ENCODE data around the gene TTLL6. TPM values are rescaled to one million over a fixed set of nuclear protein-coding genes. Genes with fewer than 3 reads are reported as not detected.
A peak's percentile ranks its signal among the peaks of the same experiment; 100 is the strongest.

TTLL6 gene
- total RNA-seq, 4 donors from 2014 or later: 1.1 to 7.5 (median 1.5) TPM; not detected in 1

- no peak for TF ChIP-seq POLR2A (IDR thresholded peaks at IDR 0.05)
- TF ChIP-seq, protein P1, sequence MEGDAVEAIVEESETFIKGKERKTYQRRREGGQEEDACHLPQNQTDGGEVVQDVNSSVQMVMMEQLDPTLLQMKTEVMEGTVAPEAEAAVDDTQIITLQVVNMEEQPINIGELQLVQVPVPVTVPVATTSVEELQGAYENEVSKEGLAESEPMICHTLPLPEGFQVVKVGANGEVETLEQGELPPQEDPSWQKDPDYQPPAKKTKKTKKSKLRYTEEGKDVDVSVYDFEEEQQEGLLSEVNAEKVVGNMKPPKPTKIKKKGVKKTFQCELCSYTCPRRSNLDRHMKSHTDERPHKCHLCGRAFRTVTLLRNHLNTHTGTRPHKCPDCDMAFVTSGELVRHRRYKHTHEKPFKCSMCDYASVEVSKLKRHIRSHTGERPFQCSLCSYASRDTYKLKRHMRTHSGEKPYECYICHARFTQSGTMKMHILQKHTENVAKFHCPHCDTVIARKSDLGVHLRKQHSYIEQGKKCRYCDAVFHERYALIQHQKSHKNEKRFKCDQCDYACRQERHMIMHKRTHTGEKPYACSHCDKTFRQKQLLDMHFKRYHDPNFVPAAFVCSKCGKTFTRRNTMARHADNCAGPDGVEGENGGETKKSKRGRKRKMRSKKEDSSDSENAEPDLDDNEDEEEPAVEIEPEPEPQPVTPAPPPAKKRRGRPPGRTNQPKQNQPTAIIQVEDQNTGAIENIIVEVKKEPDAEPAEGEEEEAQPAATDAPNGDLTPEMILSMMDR (IDR thresholded peaks at IDR 0.05): no peak
- DNase-seq: no peak
- peaks cover 0 to 42% (median 17%) of the 10 kb centered on the region in 4 donors for H3K4me1 ChIP-seq
- H3K27ac ChIP-seq: no peak overlapping the region
- H3K9me3 ChIP-seq: no peaks in the 10 kb centered on the region
- no peak overlapping the region for H3K4me3 ChIP-seq
- no peaks in the 10 kb centered on the region for H3K36me3 ChIP-seq
- peaks cover 0 to 84% of the 10 kb centered on the region in 2 donors for H3K27me3 ChIP-seq
These were observed 90.1 kb downstream of the TTLL6 start for GRCh38 chr17:48726916-48727286.

DNA sequence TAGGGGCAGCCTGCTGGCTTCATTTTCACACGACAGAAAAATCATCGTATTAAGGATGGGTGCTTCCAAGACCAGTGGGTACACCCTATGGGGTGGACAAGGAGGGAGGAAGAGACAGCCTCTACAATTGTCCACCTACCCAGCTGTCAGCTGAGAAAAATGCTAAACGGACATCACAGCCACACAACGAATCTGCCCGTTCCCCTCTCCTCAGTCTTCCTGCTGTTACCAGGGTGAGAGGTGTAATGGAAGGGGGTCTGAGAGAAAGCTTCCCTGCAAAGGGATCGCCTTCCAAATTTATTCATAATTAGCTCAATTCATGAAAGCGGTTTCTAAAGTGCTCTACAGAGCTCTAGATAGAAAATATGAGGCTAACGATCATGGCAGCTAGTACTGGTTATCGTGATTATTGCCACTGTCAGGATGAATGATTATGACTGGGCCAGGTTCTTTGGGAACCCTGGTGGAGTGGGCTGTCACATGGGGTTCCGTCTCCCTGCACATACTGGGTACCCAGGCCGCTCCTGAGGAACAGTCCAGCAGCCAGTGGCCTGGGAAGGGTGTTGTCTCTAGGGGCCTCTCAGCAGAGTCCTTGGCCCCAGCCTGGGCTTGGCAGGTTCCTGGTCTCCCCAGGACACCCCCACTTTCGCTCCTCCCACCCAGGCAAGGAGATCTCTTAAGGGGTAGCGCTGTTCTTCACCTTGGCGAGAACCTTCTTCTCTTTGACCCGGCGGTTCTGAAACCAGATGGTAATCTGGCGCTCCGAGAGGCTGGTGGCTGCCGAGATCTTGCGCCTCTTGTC, 90.7 kb downstream of the TTLL6 start:
- TF ChIP-seq POLR2A (IDR thresholded peaks at IDR 0.05): no peak
- H3K4me1 ChIP-seq: peaks cover 0 to 42% (median 17%) of the 10 kb centered on the region in 4 donors
- no peak for DNase-seq
- H3K4me3 ChIP-seq: no peak overlapping the region
- H3K9me3 ChIP-seq: no peaks in the 10 kb centered on the region
- H3K27me3 ChIP-seq: peaks cover 0 to 89% of the 10 kb centered on the region in 2 donors
- H3K36me3 ChIP-seq: no peaks in the 10 kb centered on the region
- no peak overlapping the region for H3K27ac ChIP-seq

- Histone ChIP-seq H3K4me3 (peak overlapping the region in 2 of 4 donors; percentile 0 to 23), H3K27me3 (peaks cover 0 to 90% of the 10 kb centered on the region in 2 donors), H3K36me3 (no peaks in the 10 kb centered on the region), H3K9me3 (no peaks in the 10 kb centered on the region), H3K4me1 (peaks cover 0 to 42% (median 17%) of the 10 kb centered on the region in 4 donors), H3K27ac (no peak overlapping the region)
- DNase-seq: peak in 1 of 3 donors; percentile 52
- TF ChIP-seq, protein P1 (IDR thresholded peaks at IDR 0.05): no peak
- TF ChIP-seq POLR2A (IDR thresholded peaks at IDR 0.05): no peak
These were observed 91.6 kb downstream of the TTLL6 start for GRCh38 chr17:48725288-48726064.

GRCh38 chr17:48725004-48725287, 92.1 kb downstream of the TTLL6 start:
- H3K36me3 ChIP-seq: no peaks in the 10 kb centered on the region
- peaks cover 0 to 42% (median 17%) of the 10 kb centered on the region in 4 donors for H3K4me1 ChIP-seq
- peak overlapping the region in 2 of 4 donors; percentile 0 to 23 for H3K4me3 ChIP-seq
- peaks cover 0 to 92% of the 10 kb centered on the region in 2 donors for H3K27me3 ChIP-seq
- DNase-seq: no peak
- no peak overlapping the region for H3K27ac ChIP-seq
- H3K9me3 ChIP-seq: no peaks in the 10 kb centered on the region
- TF ChIP-seq, protein P1 (IDR thresholded peaks at IDR 0.05): no peak
- no peak for TF ChIP-seq POLR2A (IDR thresholded peaks at IDR 0.05)

- H3K4me1 ChIP-seq: peaks cover 0 to 45% (median 17%) of the 10 kb centered on the region in 4 donors
- H3K36me3 ChIP-seq: no peaks in the 10 kb centered on the region
- TF ChIP-seq, protein P1 (IDR thresholded peaks at IDR 0.05): peak; percentile 19 to 77 (median 66)
- TF ChIP-seq POLR2A (IDR thresholded peaks at IDR 0.05): no peak
- no peak overlapping the region for H3K27ac ChIP-seq
- peak overlapping the region in 1 of 4 donors; percentile 23 for H3K4me3 ChIP-seq
- no peaks in the 10 kb centered on the region for H3K9me3 ChIP-seq
- peaks cover 0 to 93% of the 10 kb centered on the region in 2 donors for H3K27me3 ChIP-seq
- peak; percentile 64 to 94 (median 93) for DNase-seq
These were observed 92.6 kb downstream of the TTLL6 start for GRCh38 chr17:48724251-48725003.
